HG03135 (cell line): Measurements from ENCODE around the gene CRABP2.

Source experiments
- ATAC-seq: cut with Tn5 transposase; IDR thresholded peaks from one replicate; pipeline ENCODE4 v1.9.1; 2021; ENCODE audit warnings: mild to moderate bottlenecking, moderate library complexity; ENCODE audit not compliant: unreplicated experiment

The CRABP2 gene

GRCh38 chr1:156705321-156705917 is at the start of gene CRABP2:
Gene CRABP2 (minus strand): TSS chr1:156705583. CDS start chr1:156705446, 137 bp downstream.
- no peak for ATAC-seq

- no peak for ATAC-seq
These were observed 48.8 kb upstream of the CRABP2 start for GRCh38 chr1:156754219-156754618.

GRCh38 chr1:156752843-156753482 is 47.6 kb upstream of the CRABP2 start:
- ATAC-seq: no peak

GRCh38 chr1:156751757-156752481 is 46.5 kb upstream of the CRABP2 start:
- peak; percentile 55 for ATAC-seq

- ATAC-seq: no peak
These were observed 46.0 kb upstream of the CRABP2 start, which contains the start of gene HDGF for GRCh38 chr1:156751451-156751756. Gene HDGF (minus strand): TSS chr1:156751675. CDS start chr1:156751429, 246 bp downstream.

- ATAC-seq: peak; percentile 19
These were observed 45.5 kb upstream of the CRABP2 start for GRCh38 chr1:156750711-156751450.

GRCh38 chr1:156750191-156750672 is 44.8 kb upstream of the CRABP2 start:
- no peak for ATAC-seq

- ATAC-seq: no peak
These were observed 44.2 kb upstream of the CRABP2 start for GRCh38 chr1:156749419-156750118.

- ATAC-seq: no peak
These were observed 43.5 kb upstream of the CRABP2 start for GRCh38 chr1:156748670-156749418.

- no peak for ATAC-seq
These were observed 42.6 kb upstream of the CRABP2 start for GRCh38 chr1:156747742-156748669.

GRCh38 chr1:156746728-156747631 is 41.6 kb upstream of the CRABP2 start:
- ATAC-seq: no peak

- no peak for ATAC-seq
These were observed 41.0 kb upstream of the CRABP2 start for GRCh38 chr1:156746406-156746727.

- ATAC-seq: no peak
These were observed 40.5 kb upstream of the CRABP2 start for GRCh38 chr1:156745881-156746280.

- no peak for ATAC-seq
These were observed 39.5 kb upstream of the CRABP2 start for GRCh38 chr1:156744786-156745419.

GRCh38 chr1:156744344-156744743 is 39.0 kb upstream of the CRABP2 start:
- ATAC-seq: no peak

GRCh38 chr1:156743367-156744302 is 38.3 kb upstream of the CRABP2 start:
- ATAC-seq: no peak
